GM23248 (cell line): ENCODE results near the gene STAT4.

ENCODE experiments used
- EZH2 ChIP-seq: fragments of 200-600 bp; sonication (generic); IDR thresholded peaks from 2 replicates; pipeline ENCODE4 v1.6.1; 2018; ENCODE audit warnings: antibody characterized with exemption, mild to moderate bottlenecking; ENCODE audit not compliant: insufficient read depth, poor library complexity, severe bottlenecking
- EZH2phosphoT487 ChIP-seq: fragments of 200-600 bp; sonication (generic); IDR thresholded peaks from 2 replicates; pipeline ENCODE4 v1.6.1; 2018; ENCODE audit warnings: antibody characterized with exemption, moderate library complexity, mild to moderate bottlenecking, low read depth; ENCODE audit not compliant: insufficient read depth

- no peak for TF ChIP-seq EZH2
- TF ChIP-seq EZH2phosphoT487: no peak
Observed at GRCh38 chr2:190988910-190989309, 161.9 kb downstream of the STAT4 start.
